ENCODE measurements around the gene LRRC26. TPM values are rescaled to one million over a fixed set of nuclear protein-coding genes. Genes with fewer than 3 reads are reported as not detected.

LRRC26 gene
- total and polyA plus RNA-seq, 2 of the 13 experiments (the other 11 are each of a cell fraction or from before 2014, with no cell fraction given) = not detected

GRCh38 chr9:137216188-137216965 is 46.5 kb upstream of the LRRC26 start:
- no peak for ATAC-seq
- Histone ChIP-seq H4K20me1 (ENCODE audit: insufficient read depth, low read length) (peaks cover 4% of the 10 kb centered on the region; the same call in 1 of the 2 replicates), H3K9me3 (ENCODE audit: low read length) (no peaks in the 10 kb centered on the region), H3K9ac (ENCODE audit: insufficient read depth, low read depth, low read length) (no peak overlapping the region), H3K4me2 (ENCODE audit: low read depth, low read length) (no peak overlapping the region), H3K27ac (ENCODE audit: extremely low read length, insufficient read depth, low read length) (no peak overlapping the region), H3K4me1 (ENCODE audit: insufficient read depth, low read length) (peaks cover 29% of the 10 kb centered on the region), H3K79me2 (ENCODE audit: insufficient read depth, low read length) (peaks cover 3% of the 10 kb centered on the region), H3K27me3 (ENCODE audit: control insufficient read depth in 1 of 2, insufficient read depth in 2 of 2, low read length in 2 of 2) (no peaks in the 10 kb centered on the region), H3K4me3 (replicated peaks in 1 of 3; ENCODE audit: insufficient read depth in 1 of 3, low read depth in 2 of 3, low read length in 3 of 3) (peak overlapping the region in 1 of 3 experiments; percentile 83; a peak in 1 of 6 replicates), H2AFZ (ENCODE audit: low read length) (no peak overlapping the region), H3K36me3 (replicated peaks in 1 of 2; ENCODE audit: control insufficient read depth in 1 of 2, insufficient read depth in 2 of 2, low read length in 2 of 2) (no peaks in the 10 kb centered on the region; a peak in 1 of 5 replicates)
- DNase-seq (ENCODE audit: low spot score) = no peak
- ChIA-PET CTCF (ENCODE audit: low intra/inter-chr PET ratio, low total read pairs) (no interaction called here), POLR2A (interaction anchor here (3.1 to 13.4 kb wide), 4 partner anchors 12 to 27 kb away, joined by 14 to 225 read pairs (median 26); partner anchors contain the start of genes ANAPC2, NDOR1, SSNA1 and TMEM203)
- WGBS (ENCODE audit: low lambda C conversion rate) = 93% methylated on average over 8 of the region's 30 CpGs
- BruUV-seq (replicated peaks) = no TSS peak
- intact Hi-C loops (cut with micrococcal nuclease; ENCODE audit: unreplicated experiment) (no loop called here), in situ Hi-C loops (cut with HindIII; ENCODE audit: extremely low pct_ligation_motif_present, low pct_unique_long_range_greater_than_20kb) (no loop called here)
- TF ChIP-seq ZC3H13 (CRISPR knock-in tag; IDR thresholded peaks at IDR 0.05) = 0 out of 2 replicates have a peak, but pooled peaks have one; percentile 4
- TF ChIP-seq ZNF740 (CRISPR knock-in tag; IDR thresholded peaks at IDR 0.05) = no peak
- FAIRE-seq = no peak

GRCh38 chr9:137215196-137215986 is 45.5 kb upstream of the LRRC26 start:
- Histone ChIP-seq H3K79me2 (ENCODE audit: insufficient read depth, low read length) (peaks cover 3% of the 10 kb centered on the region), H3K4me2 (ENCODE audit: low read depth, low read length) (no peak overlapping the region), H4K20me1 (ENCODE audit: insufficient read depth, low read length) (peaks cover 4% of the 10 kb centered on the region; the same call in 1 of the 2 replicates), H3K36me3 (replicated peaks in 1 of 2; ENCODE audit: control insufficient read depth in 1 of 2, insufficient read depth in 2 of 2, low read length in 2 of 2) (no peaks in the 10 kb centered on the region; a peak in 1 of 5 replicates), H3K27ac (ENCODE audit: extremely low read length, insufficient read depth, low read length) (no peak overlapping the region), H3K4me1 (ENCODE audit: insufficient read depth, low read length) (peaks cover 29% of the 10 kb centered on the region), H3K4me3 (replicated peaks in 1 of 3; ENCODE audit: insufficient read depth in 1 of 3, low read depth in 2 of 3, low read length in 3 of 3) (no peak overlapping the region), H2AFZ (ENCODE audit: low read length) (no peak overlapping the region), H3K27me3 (ENCODE audit: control insufficient read depth in 1 of 2, insufficient read depth in 2 of 2, low read length in 2 of 2) (no peaks in the 10 kb centered on the region), H3K9me3 (ENCODE audit: low read length) (no peaks in the 10 kb centered on the region), H3K9ac (ENCODE audit: insufficient read depth, low read depth, low read length) (no peak overlapping the region)
- BruUV-seq (replicated peaks) = no TSS peak
- intact Hi-C loops (cut with micrococcal nuclease; ENCODE audit: unreplicated experiment) (no loop called here), in situ Hi-C loops (cut with HindIII; ENCODE audit: extremely low pct_ligation_motif_present, low pct_unique_long_range_greater_than_20kb) (no loop called here)
- FAIRE-seq = no peak
- CTCF ChIA-PET (ENCODE audit: low intra/inter-chr PET ratio, low total read pairs) = no interaction called here
- DNase-seq (ENCODE audit: low spot score) = no peak
- WGBS (ENCODE audit: low lambda C conversion rate) = 98% methylated on average over 15 of the region's 22 CpGs
- POLR2A ChIA-PET = interaction anchor here (1.3 to 13.4 kb wide), 2 partner anchors 11 to 16 kb away, joined by 3 to 225 read pairs; partner anchors contain the start of genes NDOR1, TMEM203 and TPRN
- ATAC-seq = no peak
- TF ChIP-seq GABPA (IDR thresholded peaks at IDR 0.05; ENCODE audit: low read depth, low read length) (no peak), GABPA (CRISPR knock-in tag; IDR thresholded peaks at IDR 0.05; ENCODE audit: low read depth) (no peak), KLF9 (CRISPR knock-in tag; IDR thresholded peaks at IDR 0.05; ENCODE audit: low read depth) (no peak), NR1H2 (CRISPR knock-in tag; IDR thresholded peaks at IDR 0.05; ENCODE audit: borderline replicate concordance, low read depth) (no peak), TIGD3 (CRISPR knock-in tag; IDR thresholded peaks at IDR 0.05; ENCODE audit: borderline replicate concordance) (no peak), ZFP1 (CRISPR knock-in tag; IDR thresholded peaks at IDR 0.05) (no peak), ZNF101 (CRISPR knock-in tag; IDR thresholded peaks at IDR 0.05; ENCODE audit: borderline replicate concordance, low read depth) (no peak), PBX2 (CRISPR knock-in tag; IDR thresholded peaks at IDR 0.05) (no peak), HNRNPK (IDR thresholded peaks at IDR 0.05; ENCODE audit: low read depth, low read length, poor library complexity, severe bottlenecking) (no peak), SP2 (CRISPR knock-in tag; IDR thresholded peaks at IDR 0.05) (no peak), MAX (IDR thresholded peaks at IDR 0.05) (no peak), HDAC2 (CRISPR knock-in tag; IDR thresholded peaks at IDR 0.05) (no peak)

Data from HepG2 (cell line).